Duodenal mucosa (tissue), 2 donors: ENCODE data around the gene USP35.
"Not testable (repeated sequence)": the region's sequence is repeated elsewhere in the genome, so short reads cannot be mapped to it uniquely, and the experiment has no call there.

Experiments used
- H3K27ac ChIP-seq: one replicate; pipeline ENCODE4 v1.7.0; 2013; ENCODE audit warnings: low read depth, low read length
- H3K27me3 ChIP-seq, 2 donors: one replicate each; pipeline ENCODE4 v1.7.0; 2013; ENCODE audit warnings: low read length in 2 of 2, control low read depth in 1 of 2; ENCODE audit not compliant: insufficient read depth in 2 of 2, control insufficient read depth in 1 of 2
- H3K36me3 ChIP-seq, 2 donors: one replicate each; pipeline ENCODE4 v1.7.0; 2013; ENCODE audit warnings: low read length in 2 of 2, control low read depth in 1 of 2; ENCODE audit not compliant: insufficient read depth in 2 of 2, control insufficient read depth in 1 of 2
- H3K4me1 ChIP-seq, 2 donors: one replicate each; pipeline ENCODE4 v1.7.0; 2013; ENCODE audit warnings: low read length in 2 of 2, control low read depth in 1 of 2; ENCODE audit not compliant: insufficient read depth in 2 of 2, control insufficient read depth in 1 of 2
- H3K4me3 ChIP-seq, 2 donors: one replicate each; pipeline ENCODE4 v1.7.0; 2013; ENCODE audit warnings: low read length in 2 of 2, low read depth in 1 of 2
- H3K9ac ChIP-seq, 2 donors: one replicate each; pipeline ENCODE4 v1.7.0; 2013; ENCODE audit warnings: low read length in 2 of 2, low read depth in 1 of 2
- H3K9me3 ChIP-seq, 2 donors: one replicate each; pipeline ENCODE4 v1.7.0; 2013; ENCODE audit warnings: low read length in 2 of 2, control low read depth in 1 of 2; ENCODE audit not compliant: control insufficient read depth in 1 of 2

USP35 gene

DNA sequence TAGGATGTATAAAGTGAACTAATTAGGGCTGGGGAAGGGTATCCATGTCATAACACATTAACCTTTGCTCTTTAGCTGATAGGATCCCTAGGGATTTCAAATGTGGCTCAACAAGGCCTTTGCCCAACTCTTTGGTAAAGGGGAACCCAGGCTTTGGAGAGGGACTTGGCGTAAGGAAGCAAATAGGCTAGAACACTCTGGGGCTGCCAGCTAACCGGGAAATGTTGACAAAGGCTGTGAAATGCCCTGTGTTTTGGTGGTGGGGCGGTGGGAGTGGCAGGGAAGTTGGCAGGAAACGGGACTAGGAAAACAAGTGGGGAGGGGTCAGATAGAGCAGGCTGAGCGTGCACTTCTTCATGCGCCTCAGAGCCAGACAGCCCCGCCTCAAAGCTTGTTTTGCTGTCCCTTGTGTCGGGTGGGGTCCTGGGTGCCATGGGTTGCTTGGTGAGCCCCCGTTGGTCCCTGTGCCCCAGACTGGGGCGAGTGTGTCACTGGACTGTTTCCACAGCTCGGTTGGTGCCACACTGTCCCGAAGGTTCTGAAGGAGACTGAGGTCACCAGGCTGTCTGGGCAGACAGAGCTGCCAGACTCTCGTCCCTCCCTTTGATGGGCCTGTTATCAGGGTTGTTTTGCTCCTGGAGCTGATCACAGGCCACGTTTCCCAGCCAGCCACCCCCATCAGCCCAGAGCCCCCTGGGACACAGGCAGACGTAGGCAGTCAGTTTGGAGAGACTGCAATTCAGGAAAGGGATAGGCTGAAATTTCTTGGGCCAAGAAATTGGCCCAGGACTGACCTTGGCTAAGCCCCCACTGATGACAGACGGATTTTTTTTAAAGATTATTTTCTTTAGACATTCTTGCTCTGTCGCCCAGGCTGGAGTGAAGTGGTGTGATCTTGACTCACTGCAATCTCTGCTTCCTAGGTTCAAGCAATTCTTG is 19.9 kb upstream of the USP35 start:
- no peak overlapping the region for H3K27ac ChIP-seq
- no peak overlapping the region for H3K9ac ChIP-seq
- H3K36me3 ChIP-seq, result peaks cover 0 to 12% of the 10 kb centered on the region in 2 donors
- H3K4me3 ChIP-seq, result no peak overlapping the region
- no peaks in the 10 kb centered on the region for H3K4me1 ChIP-seq
- no peaks in the 10 kb centered on the region for H3K9me3 ChIP-seq
- H3K27me3 ChIP-seq, result no peaks in the 10 kb centered on the region

DNA sequence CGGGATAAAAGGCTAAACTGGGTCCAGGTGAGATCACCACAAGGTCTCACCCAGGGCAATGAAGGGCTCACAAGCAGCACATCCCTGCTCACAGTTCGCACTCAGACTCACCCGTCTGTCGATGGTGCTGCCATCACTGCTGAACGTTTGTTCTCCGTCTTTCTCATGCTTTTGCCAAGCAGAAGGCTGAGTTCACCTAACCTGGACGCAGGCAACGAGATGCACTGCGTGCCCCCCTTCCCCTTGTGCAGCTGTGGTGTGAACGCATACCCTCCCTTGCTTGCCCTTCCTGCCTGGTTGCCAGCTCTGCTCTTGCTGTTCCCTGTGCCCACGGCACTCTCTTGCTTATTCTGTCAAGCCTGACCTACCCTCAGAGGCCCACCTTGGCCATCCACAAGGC is 18.3 kb upstream of the USP35 start:
- Histone ChIP-seq H3K9ac (no peak overlapping the region), H3K36me3 (peaks cover 0 to 18% of the 10 kb centered on the region in 2 donors), H3K27ac (peak overlapping the region; percentile 36), H3K4me3 (no peak overlapping the region), H3K27me3 (no peaks in the 10 kb centered on the region), H3K9me3 (no peaks in the 10 kb centered on the region), H3K4me1 (no peaks in the 10 kb centered on the region)

DNA sequence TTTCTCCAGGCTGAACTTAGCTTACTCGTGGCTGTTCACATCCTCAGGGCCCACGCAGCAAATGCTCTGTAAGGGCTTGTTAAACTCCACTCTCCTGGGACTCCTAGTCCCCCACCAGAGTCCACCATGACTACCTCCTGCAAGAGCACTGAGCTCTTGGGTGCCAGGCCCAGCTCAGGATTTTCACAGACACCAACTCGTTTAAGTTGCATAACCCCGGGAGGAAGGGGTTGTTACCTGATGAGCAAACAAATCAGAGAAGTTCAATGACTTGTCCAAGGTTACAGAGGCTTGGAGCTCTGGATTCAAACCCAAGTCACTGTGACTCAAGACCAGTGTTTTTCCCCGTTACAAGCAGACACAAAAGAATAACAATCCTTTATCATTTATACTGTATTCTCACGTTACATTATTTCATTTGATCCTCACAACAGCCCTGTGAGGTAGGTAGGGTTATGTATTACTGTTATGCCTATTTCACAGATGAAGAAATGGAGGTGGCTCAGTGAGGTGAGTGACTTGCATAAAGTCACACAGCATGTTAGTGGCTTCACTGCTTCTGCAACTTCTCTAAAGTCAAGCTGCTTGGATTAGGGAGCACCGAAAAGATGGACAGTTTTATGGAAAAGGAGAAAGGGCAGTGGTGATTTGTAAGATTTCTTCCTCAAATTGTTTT is 17.7 kb upstream of the USP35 start:
- peaks cover 0 to 18% of the 10 kb centered on the region in 2 donors for H3K36me3 ChIP-seq
- H3K4me3 ChIP-seq, result no peak overlapping the region
- no peak overlapping the region for H3K27ac ChIP-seq
- H3K9ac ChIP-seq, result no peak overlapping the region
- no peaks in the 10 kb centered on the region for H3K4me1 ChIP-seq
- H3K27me3 ChIP-seq, result no peaks in the 10 kb centered on the region
- no peaks in the 10 kb centered on the region for H3K9me3 ChIP-seq

DNA sequence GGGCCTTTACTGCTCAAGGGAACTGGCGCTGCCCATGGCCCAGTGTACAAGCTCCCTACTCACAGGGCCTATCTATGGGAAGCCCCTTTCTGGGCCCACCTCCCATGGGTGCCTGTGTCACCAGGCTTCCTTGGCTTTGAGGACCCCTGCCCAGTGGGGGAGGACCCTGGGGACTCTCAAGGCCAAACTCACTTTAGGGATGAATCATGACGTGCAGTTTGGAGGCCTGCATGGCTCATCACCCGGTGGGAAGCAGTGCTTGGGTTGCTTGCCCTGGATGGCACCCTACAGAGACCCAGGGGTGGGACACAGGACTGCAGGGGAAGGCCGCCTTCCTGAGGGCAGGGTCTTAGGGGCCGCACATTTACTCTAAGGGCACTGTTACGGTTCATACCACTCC is 16.8 kb upstream of the USP35 start:
- Histone ChIP-seq H3K9ac (no peak overlapping the region), H3K27me3 (no peaks in the 10 kb centered on the region), H3K9me3 (no peaks in the 10 kb centered on the region), H3K4me1 (no peaks in the 10 kb centered on the region), H3K36me3 (peaks cover 0 to 20% of the 10 kb centered on the region in 2 donors), H3K27ac (no peak overlapping the region), H3K4me3 (no peak overlapping the region)

DNA sequence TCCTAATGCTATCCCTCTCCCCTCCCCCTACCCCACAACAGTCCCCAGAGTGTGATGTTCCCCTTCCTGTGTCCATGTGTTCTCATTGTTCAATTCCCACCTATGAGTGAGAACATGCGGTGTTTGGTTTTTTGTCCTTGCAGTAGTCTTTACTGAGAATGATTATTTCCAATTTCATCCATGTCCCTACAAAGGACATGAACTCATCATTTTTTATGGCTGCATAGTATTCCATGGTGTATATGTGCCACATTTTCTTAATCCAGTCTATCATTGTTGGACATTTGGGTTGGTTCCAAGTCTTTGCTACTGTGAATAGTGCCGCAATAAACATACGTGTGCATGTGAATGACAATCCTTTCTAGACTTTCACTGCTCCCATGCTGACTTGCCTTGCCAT is 12.9 kb upstream of the USP35 start:
- not testable (repeated sequence) for H3K4me3 ChIP-seq, H3K9ac ChIP-seq, H3K4me1 ChIP-seq, H3K27me3 ChIP-seq, H3K27ac ChIP-seq, H3K9me3 ChIP-seq
- H3K36me3 ChIP-seq, result peaks cover 0 to 17% of the 10 kb centered on the region in 2 donors

DNA sequence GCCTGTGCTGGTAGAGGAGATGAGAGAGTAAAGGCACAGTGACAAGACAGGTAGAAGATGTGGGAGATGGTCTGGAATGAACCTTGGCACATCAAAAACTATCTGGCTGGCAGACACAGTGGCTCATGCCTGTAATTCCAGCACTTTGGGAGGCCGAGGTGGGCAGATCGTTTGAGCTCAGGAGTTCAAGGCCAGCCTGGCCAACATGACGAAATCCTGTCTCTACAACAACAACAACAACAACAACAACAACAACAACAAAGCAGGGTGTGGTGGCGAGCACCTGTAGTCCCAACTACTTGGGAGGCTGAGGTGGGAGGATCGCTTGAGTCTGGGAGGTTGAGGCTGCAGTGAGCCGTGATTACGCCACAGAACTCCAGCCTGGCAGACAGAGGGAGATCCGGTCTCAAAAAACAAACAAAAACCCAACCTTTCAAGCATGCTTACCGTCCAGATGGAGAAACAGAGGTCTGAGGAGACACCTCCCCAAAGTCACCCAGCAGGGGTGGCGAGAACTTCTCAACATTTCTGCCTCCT is 12.0 kb upstream of the USP35 start:
- no peak overlapping the region for H3K4me3 ChIP-seq
- H3K9ac ChIP-seq, result no peak overlapping the region
- peaks cover 0 to 17% of the 10 kb centered on the region in 2 donors for H3K36me3 ChIP-seq
- no peaks in the 10 kb centered on the region for H3K27me3 ChIP-seq
- no peaks in the 10 kb centered on the region for H3K4me1 ChIP-seq
- no peaks in the 10 kb centered on the region for H3K9me3 ChIP-seq
- H3K27ac ChIP-seq, result no peak overlapping the region

DNA sequence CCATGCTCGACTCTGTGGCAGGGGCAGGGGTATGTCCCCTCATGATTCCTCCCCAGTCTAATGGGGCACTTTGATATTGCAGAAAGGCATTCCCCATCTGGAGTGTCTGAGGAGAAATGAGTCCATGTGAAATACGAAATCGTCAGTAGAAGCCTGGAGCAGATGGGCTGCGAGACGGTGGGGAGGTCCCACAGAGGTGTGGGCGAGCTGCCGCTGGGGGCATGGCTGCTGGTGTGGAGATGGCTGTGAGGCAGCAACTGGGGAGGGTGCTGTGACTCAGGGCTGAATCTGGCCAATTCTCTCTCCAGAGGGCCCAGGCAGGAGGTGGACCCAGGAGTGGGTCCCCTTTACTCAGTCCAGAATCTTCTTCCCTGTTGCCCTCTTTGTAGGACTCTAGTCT is 11.5 kb upstream of the USP35 start:
- peaks cover 0 to 17% of the 10 kb centered on the region in 2 donors for H3K36me3 ChIP-seq
- no peak overlapping the region for H3K9ac ChIP-seq
- no peak overlapping the region for H3K27ac ChIP-seq
- H3K4me1 ChIP-seq, result no peaks in the 10 kb centered on the region
- no peak overlapping the region for H3K4me3 ChIP-seq
- H3K9me3 ChIP-seq, result no peaks in the 10 kb centered on the region
- no peaks in the 10 kb centered on the region for H3K27me3 ChIP-seq

DNA sequence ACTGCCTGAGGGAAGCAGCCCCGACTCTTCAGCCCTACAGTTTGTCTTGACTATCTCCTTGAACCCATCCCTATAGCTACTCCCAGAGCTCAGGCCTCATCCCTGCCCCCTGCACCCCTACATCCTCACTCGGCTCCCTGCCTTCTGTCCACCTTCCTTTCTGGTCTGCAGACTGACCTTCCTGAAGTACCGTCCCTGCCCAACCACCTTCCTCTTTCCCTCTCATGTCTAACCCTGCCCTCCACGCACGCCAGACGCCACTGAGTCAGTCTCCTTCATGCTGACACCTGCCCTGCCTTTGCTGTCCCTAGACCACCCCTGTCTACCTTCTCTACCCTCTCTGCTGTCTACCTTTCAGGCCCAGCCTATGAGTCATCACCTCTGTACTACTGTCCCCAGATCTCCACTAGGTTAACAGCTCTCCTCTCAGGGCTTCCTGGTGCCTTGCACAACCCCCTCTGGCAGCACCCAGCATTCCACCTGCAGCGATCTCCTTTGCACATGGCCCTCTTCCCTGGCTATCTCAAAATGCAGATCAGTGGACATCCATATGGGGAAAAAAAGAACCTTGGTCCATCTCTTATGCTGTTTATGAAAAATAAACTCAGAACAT is 9.2 kb upstream of the USP35 start:
- H3K27ac ChIP-seq, result no peak overlapping the region
- no peak overlapping the region for H3K4me3 ChIP-seq

DNA sequence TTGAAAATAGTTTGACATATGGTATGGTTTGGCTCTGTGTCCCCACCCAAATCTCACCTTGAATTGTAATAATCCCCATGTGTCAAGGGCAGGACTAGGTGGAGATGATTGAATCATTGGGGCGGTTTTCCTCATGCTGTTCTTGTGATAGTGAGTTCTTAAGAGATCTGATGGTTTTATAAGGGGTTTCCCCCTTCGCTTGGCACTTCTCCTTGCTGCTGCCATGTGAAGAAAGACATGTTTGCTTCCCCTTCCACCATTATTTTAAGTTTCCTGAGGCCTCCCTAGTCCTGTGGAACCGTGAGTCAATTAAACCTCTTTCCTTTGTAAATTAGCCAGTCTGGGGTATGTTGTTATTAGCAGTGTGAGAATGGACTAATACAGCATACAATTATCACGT is 8.0 kb upstream of the USP35 start:
- H3K27ac ChIP-seq, result no peak overlapping the region
- H3K9me3 ChIP-seq, result no peaks in the 10 kb centered on the region
- H3K36me3 ChIP-seq, result peaks cover 0 to 2% of the 10 kb centered on the region in 2 donors
- H3K27me3 ChIP-seq, result no peaks in the 10 kb centered on the region
- H3K9ac ChIP-seq, result no peak overlapping the region
- no peak overlapping the region for H3K4me3 ChIP-seq
- no peaks in the 10 kb centered on the region for H3K4me1 ChIP-seq

More for the DNA sequence above, 9.2 kb upstream of the USP35 start:
- peaks cover 0 to 2% of the 10 kb centered on the region in 2 donors for H3K36me3 ChIP-seq
- H3K27me3 ChIP-seq, result no peaks in the 10 kb centered on the region
- H3K4me1 ChIP-seq, result no peaks in the 10 kb centered on the region
- H3K9me3 ChIP-seq, result no peaks in the 10 kb centered on the region
- no peak overlapping the region for H3K9ac ChIP-seq

DNA sequence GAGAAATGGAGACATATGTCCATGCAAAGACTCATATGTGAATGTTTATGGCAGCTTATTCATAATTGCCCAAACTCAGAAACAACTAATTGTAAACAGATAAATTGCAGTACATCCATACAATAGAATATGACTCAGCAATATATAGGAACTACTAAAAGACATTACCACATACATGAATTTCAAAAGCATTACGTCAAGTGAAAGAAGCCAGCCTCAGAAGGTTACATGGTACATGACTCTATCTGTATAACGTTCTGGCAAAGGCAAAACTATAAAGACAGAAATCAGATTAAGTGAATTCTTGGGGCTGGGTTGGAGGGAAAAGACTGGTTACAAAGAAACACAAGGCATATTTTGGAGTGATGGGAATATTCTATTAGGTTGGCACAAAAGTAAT is 7.5 kb upstream of the USP35 start:
- Histone ChIP-seq H3K36me3 (peaks cover 0 to under 1% of the 10 kb centered on the region in 2 donors), H3K4me1 (no peaks in the 10 kb centered on the region), H3K4me3 (no peak overlapping the region), H3K27ac (no peak overlapping the region), H3K9me3 (no peaks in the 10 kb centered on the region), H3K9ac (no peak overlapping the region), H3K27me3 (no peaks in the 10 kb centered on the region)
